SK-N-SH treated with all-trans-retinoic acid at 6 μM for 48 hours (cell line): Measurements from ENCODE around the gene IRF1.

ENCODE experiments used
- BACH2 ChIP-seq: fragments of 250-450 bp; sonication (Bioruptor Pico); IDR thresholded peaks from 2 replicates; pipeline ENCODE4 v1.9.0; 2021; ENCODE audit warnings: mild to moderate bottlenecking, borderline replicate concordance
- ZFP3 ChIP-seq: fragments of 250-450 bp; sonication (Bioruptor Pico); IDR thresholded peaks from 2 replicates; pipeline ENCODE4 v1.5.0; 2020; ENCODE audit warnings: mild to moderate bottlenecking, moderate library complexity
- ZNF565 ChIP-seq: fragments of 450-650 bp; formaldehyde crosslinking; conservative IDR thresholded peaks from 2 replicates; pipeline ENCODE4 v1.5.0; 2020; ENCODE audit warnings: low read depth, mild to moderate bottlenecking, moderate library complexity
- TF ChIP-seq, protein P1 (sequence below): fragments of 250-450 bp; sonication (Bioruptor Pico); IDR thresholded peaks from 2 replicates; pipeline ENCODE4 v1.8.0; 2020; ENCODE audit warnings: mild to moderate bottlenecking, moderate library complexity, borderline replicate concordance

DNA sequence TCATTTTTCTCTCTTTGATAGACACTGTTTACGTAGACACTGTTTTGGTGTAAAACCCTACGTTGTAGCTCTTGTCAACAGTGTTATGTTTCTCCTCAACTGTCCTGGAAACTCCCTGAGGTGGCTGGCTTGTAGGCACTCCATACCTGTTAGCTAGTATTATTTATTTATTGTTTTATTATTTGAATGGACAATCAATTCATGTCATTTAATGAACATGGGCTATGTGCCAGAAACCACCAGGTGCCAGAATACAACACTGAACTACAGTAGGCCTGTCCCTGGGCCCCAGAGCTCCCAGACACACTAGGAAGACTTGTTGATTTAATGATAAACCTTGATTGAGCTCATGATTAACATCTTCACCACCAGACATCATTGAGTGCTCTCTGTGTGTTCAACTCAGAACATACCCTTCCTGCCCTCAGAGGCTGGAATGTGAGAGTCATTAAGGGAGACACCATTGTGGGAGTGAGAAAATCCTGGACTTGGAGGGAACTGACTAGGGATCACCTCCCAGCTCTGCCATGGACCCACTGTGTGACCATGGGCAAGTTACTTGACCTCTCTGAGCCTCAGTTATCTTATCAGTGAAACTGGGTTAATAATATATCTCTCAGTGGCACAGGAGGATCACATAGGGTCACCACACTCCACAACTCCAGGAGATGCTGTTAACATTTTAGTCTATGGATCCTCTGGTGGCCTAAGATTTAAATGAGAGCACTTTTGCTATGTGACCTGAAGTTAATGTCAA is 19.2 kb downstream of the IRF1 start:
- TF ChIP-seq ZFP3 (no peak), BACH2 (CRISPR knock-in tag) (no peak), ZNF565 (CRISPR knock-in tag) (no peak)
- TF ChIP-seq, protein P1, sequence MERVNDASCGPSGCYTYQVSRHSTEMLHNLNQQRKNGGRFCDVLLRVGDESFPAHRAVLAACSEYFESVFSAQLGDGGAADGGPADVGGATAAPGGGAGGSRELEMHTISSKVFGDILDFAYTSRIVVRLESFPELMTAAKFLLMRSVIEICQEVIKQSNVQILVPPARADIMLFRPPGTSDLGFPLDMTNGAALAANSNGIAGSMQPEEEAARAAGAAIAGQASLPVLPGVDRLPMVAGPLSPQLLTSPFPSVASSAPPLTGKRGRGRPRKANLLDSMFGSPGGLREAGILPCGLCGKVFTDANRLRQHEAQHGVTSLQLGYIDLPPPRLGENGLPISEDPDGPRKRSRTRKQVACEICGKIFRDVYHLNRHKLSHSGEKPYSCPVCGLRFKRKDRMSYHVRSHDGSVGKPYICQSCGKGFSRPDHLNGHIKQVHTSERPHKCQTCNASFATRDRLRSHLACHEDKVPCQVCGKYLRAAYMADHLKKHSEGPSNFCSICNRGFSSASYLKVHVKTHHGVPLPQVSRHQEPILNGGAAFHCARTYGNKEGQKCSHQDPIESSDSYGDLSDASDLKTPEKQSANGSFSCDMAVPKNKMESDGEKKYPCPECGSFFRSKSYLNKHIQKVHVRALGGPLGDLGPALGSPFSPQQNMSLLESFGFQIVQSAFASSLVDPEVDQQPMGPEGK (CRISPR knock-in tag), result no peak
